ENCODE data around the gene PRKAG2. TPM values are rescaled to one million over a fixed set of nuclear protein-coding genes. Genes with fewer than 3 reads are reported as not detected.
"Not testable (repeated sequence)": the region's sequence is repeated elsewhere in the genome, so short reads cannot be mapped to it uniquely, and the experiment has no call there.

Gene PRKAG2
- polyA plus RNA-seq, 1 of the 3 experiments (the other 2 are of a cell fraction), result 51.6 TPM

DNA sequence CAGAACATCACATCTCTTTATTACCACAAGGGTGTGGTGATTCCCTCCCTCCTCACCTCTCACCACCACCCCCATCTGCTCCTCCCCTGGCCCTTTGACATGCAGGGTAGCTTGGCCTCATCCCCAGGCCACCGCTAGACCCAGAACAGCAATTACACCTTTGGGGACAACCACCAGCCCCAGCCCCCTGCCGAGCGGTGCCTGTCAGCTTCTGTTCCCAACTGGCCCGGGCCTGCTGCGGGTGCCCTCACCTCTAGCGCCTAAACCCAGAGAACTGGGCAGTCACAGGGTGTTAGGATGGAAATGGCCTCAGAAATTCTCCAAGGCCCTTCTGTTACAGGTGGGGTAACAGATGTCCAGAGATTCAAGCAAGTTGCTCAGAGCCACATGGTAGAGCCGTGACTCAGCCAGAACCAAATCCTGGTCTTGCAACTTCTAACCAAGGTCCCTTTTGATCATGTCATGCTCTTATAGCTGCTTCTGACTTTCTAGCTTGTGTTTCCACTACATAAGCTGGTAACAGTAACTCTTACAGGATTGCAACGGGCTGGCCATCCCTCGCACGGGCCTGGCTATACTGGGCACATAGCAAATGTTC is 78.0 kb downstream of the PRKAG2 start:
- ChIA-PET CTCF (interaction anchor here (0.9 to 33.3 kb wide), 2 partner anchors 15 to 35 kb away, joined by 3 to 325 read pairs; no protein-coding TSS in a partner anchor), POLR2A (no interaction called here)
- no peak for DNase-seq
- H3K4me2 ChIP-seq, result no peak overlapping the region
- TF ChIP-seq, protein P1, sequence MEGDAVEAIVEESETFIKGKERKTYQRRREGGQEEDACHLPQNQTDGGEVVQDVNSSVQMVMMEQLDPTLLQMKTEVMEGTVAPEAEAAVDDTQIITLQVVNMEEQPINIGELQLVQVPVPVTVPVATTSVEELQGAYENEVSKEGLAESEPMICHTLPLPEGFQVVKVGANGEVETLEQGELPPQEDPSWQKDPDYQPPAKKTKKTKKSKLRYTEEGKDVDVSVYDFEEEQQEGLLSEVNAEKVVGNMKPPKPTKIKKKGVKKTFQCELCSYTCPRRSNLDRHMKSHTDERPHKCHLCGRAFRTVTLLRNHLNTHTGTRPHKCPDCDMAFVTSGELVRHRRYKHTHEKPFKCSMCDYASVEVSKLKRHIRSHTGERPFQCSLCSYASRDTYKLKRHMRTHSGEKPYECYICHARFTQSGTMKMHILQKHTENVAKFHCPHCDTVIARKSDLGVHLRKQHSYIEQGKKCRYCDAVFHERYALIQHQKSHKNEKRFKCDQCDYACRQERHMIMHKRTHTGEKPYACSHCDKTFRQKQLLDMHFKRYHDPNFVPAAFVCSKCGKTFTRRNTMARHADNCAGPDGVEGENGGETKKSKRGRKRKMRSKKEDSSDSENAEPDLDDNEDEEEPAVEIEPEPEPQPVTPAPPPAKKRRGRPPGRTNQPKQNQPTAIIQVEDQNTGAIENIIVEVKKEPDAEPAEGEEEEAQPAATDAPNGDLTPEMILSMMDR (IDR thresholded peaks at IDR 0.05), result no peak
- no peak for TF ChIP-seq ELF1 (IDR thresholded peaks at IDR 0.05)
- no peak for TF ChIP-seq POLR2AphosphoS5 (IDR thresholded peaks at IDR 0.05; ENCODE audit: low read depth, low read length)
- no peak for TF ChIP-seq EP300 (IDR thresholded peaks at IDR 0.05; ENCODE audit: borderline replicate concordance in 1 of 2, low read depth in 1 of 2, low read length in 1 of 2)
- TF ChIP-seq NFIC (IDR thresholded peaks at IDR 0.05; ENCODE audit: borderline replicate concordance), result no peak
- no peaks in the 10 kb centered on the region for H4K20me1 ChIP-seq (ENCODE audit: insufficient read depth)
- 86% methylated on average over 10 of the region's 10 CpGs for WGBS (ENCODE audit: low lambda C conversion rate)
- no peak overlapping the region for H3K9ac ChIP-seq
- H3K27me3 ChIP-seq (ENCODE audit: insufficient read depth), result peaks cover 11% of the 10 kb centered on the region; the same call in 1 of the 2 replicates
- no peak overlapping the region for H3K27ac ChIP-seq (ENCODE audit: low read depth in 2 of 2, low read length in 1 of 2)
- H3K9me3 ChIP-seq, result no peaks in the 10 kb centered on the region
- H3K36me3 ChIP-seq (replicated peaks in 1 of 2; ENCODE audit: control insufficient read depth in 1 of 2, insufficient read depth in 2 of 2, low read length in 1 of 2), result no peaks in the 10 kb centered on the region
- H3K4me1 ChIP-seq (ENCODE audit: control insufficient read depth in 1 of 2, insufficient read depth in 2 of 2, low read depth in 1 of 2, low read length in 1 of 2), result peaks cover 0 to 12% of the 10 kb centered on the region in 2 experiments; a peak in 1 of 4 replicates
- no peaks in the 10 kb centered on the region for H3K9me2 ChIP-seq
- H3K4me3 ChIP-seq (ENCODE audit: low read depth in 2 of 2, low read length in 1 of 2), result no peak overlapping the region
- H3K79me2 ChIP-seq (ENCODE audit: insufficient read depth), result no peaks in the 10 kb centered on the region
- no peak overlapping the region for H2AFZ ChIP-seq (ENCODE audit: low read depth)
- no peaks in the 10 kb centered on the region for H3F3A ChIP-seq (replicated peaks; ENCODE audit: insufficient read depth)

DNA sequence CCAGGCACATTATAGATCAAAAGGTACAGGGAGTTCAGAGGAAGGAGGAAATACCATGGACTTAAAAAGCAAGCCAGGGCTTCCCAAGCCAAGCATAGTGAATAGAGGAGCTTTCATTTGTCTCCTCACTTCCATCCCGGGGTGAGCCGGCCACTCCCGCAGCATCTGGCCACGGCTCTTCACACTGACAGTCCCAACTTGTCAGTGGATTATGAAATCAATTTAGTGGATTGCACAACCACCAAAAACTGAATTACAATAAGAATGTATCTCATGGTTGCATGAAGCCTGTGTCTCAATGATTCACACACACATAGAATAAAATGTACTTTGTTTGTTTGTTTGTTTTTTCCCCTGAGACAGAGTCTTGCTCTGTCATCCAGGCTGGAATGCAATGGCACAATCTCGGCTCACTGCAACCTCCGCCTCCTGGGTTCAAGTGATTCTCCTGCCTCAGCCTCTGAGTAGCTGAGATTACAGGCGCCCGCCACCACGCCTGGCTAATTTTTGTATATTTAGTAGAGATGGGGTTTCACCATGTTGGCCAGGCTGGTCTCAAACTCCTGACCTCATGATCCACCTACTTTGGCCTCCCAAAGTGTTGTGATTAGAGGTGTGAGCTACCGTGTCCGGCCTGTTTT is 79.1 kb downstream of the PRKAG2 start:
- H2AFZ ChIP-seq (ENCODE audit: low read depth); POLR2A ChIA-PET: not testable (repeated sequence)
- CTCF ChIA-PET, result interaction anchor here (0.6 to 33.3 kb wide), 5 partner anchors 14 to 40 kb away, joined by 3 to 325 read pairs (median 3); no protein-coding TSS in a partner anchor

DNA sequence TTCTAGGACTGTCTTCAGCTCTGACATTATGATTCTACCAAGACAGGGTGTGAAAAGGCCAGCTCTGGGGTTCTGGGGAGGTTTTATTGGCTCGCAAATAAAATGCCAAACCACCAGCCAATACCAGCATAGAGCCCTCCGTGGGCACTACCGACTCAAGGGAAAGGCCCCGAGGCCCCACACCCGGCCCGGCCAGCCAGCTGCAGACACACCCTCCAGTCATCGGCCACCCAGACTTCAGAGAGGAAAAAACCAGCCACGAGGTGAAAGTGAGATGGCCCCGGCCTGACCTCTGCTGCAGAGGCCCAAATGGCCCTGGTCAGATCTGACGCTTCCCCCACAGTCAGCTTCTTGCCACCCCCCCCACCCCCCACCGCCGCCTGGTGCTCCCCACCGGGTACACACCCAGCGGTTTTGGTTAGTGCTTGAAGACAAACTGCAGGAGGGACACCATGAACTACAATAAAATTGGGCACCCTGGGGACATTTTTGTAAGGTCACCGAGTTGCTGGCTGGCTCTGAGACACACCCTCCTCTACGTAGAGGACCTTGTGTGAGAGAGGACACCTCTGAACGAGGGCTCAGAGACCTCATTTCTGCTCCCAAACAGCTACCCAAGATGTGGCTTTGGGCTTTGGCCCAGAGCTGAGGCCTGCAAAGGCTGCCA is 79.9 kb downstream of the PRKAG2 start:
- no peaks in the 10 kb centered on the region for H3F3A ChIP-seq (replicated peaks; ENCODE audit: insufficient read depth)
- ChIA-PET CTCF (interaction anchor here (0.6 to 33.3 kb wide), 4 partner anchors 13 to 39 kb away, joined by 3 to 325 read pairs (median 3); no protein-coding TSS in a partner anchor), POLR2A (no interaction called here)
- H3K9me2 ChIP-seq, result no peaks in the 10 kb centered on the region
- 81% methylated on average over 17 of the region's 17 CpGs for WGBS (ENCODE audit: low lambda C conversion rate)
- peaks cover 10% of the 10 kb centered on the region; the same call in 1 of the 2 replicates for H3K27me3 ChIP-seq (ENCODE audit: insufficient read depth)
- H3K4me2 ChIP-seq, result no peak overlapping the region
- no peak overlapping the region for H3K27ac ChIP-seq (ENCODE audit: low read depth in 2 of 2, low read length in 1 of 2)
- no peak for DNase-seq
- no peaks in the 10 kb centered on the region for H4K20me1 ChIP-seq (ENCODE audit: insufficient read depth)
- H3K79me2 ChIP-seq (ENCODE audit: insufficient read depth), result no peaks in the 10 kb centered on the region
- no peaks in the 10 kb centered on the region for H3K9me3 ChIP-seq
- H2AFZ ChIP-seq (ENCODE audit: low read depth), result no peak overlapping the region
- H3K9ac ChIP-seq, result no peak overlapping the region
- H3K4me1 ChIP-seq (ENCODE audit: control insufficient read depth in 1 of 2, insufficient read depth in 2 of 2, low read depth in 1 of 2, low read length in 1 of 2), result peaks cover 0 to 12% of the 10 kb centered on the region in 2 experiments; a peak in 1 of 4 replicates
- H3K36me3 ChIP-seq (replicated peaks in 1 of 2; ENCODE audit: control insufficient read depth in 1 of 2, insufficient read depth in 2 of 2, low read length in 1 of 2), result no peaks in the 10 kb centered on the region
- no peak overlapping the region for H3K4me3 ChIP-seq (ENCODE audit: low read depth in 2 of 2, low read length in 1 of 2)
- no peak for TF ChIP-seq TAF1 (IDR thresholded peaks at IDR 0.05; ENCODE audit: borderline replicate concordance, low read depth, low read length)
- no peak for TF ChIP-seq TEAD4 (IDR thresholded peaks at IDR 0.05; ENCODE audit: borderline replicate concordance, insufficient read depth)
- no peak for TF ChIP-seq YY1 (IDR thresholded peaks at IDR 0.05; ENCODE audit: low read depth)
- TF ChIP-seq GABPA (IDR thresholded peaks at IDR 0.05; ENCODE audit: low read depth), result no peak
- TF ChIP-seq NFIC (IDR thresholded peaks at IDR 0.05; ENCODE audit: borderline replicate concordance), result no peak
- TF ChIP-seq SIN3A (IDR thresholded peaks at IDR 0.05; ENCODE audit: borderline replicate concordance, low read depth, low read length), result no peak
- no peak for TF ChIP-seq MXI1 (IDR thresholded peaks at IDR 0.05; ENCODE audit: low read depth, low read length)
- TF ChIP-seq, protein P1 (IDR thresholded peaks at IDR 0.05), result no peak
- TF ChIP-seq, protein P2, sequence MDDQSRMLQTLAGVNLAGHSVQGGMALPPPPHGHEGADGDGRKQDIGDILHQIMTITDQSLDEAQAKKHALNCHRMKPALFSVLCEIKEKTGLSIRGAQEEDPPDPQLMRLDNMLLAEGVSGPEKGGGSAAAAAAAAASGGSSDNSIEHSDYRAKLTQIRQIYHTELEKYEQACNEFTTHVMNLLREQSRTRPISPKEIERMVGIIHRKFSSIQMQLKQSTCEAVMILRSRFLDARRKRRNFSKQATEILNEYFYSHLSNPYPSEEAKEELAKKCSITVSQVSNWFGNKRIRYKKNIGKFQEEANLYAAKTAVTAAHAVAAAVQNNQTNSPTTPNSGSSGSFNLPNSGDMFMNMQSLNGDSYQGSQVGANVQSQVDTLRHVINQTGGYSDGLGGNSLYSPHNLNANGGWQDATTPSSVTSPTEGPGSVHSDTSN (IDR thresholded peaks at IDR 0.05), result no peak
- TF ChIP-seq RFX5 (IDR thresholded peaks at IDR 0.05; ENCODE audit: low read length), result no peak
- TF ChIP-seq FOXJ3 (CRISPR knock-in tag; IDR thresholded peaks at IDR 0.05), result no peak

More for the DNA sequence above, 79.1 kb downstream of the PRKAG2 start:
- not testable (repeated sequence) for H3K36me3 ChIP-seq (replicated peaks in 1 of 2; ENCODE audit: control insufficient read depth in 1 of 2, insufficient read depth in 2 of 2, low read length in 1 of 2); H3K9ac ChIP-seq; H3K79me2 ChIP-seq (ENCODE audit: insufficient read depth); H3F3A ChIP-seq (replicated peaks; ENCODE audit: insufficient read depth); H3K4me2 ChIP-seq; H4K20me1 ChIP-seq (ENCODE audit: insufficient read depth); H3K27ac ChIP-seq (ENCODE audit: low read depth in 2 of 2, low read length in 1 of 2); DNase-seq; H3K9me2 ChIP-seq; H3K4me3 ChIP-seq (ENCODE audit: low read depth in 2 of 2, low read length in 1 of 2); H3K9me3 ChIP-seq
- Histone ChIP-seq H3K4me1 (ENCODE audit: control insufficient read depth in 1 of 2, insufficient read depth in 2 of 2, low read depth in 1 of 2, low read length in 1 of 2) (peaks cover 0 to 12% of the 10 kb centered on the region in 2 experiments; a peak in 1 of 4 replicates), H3K27me3 (ENCODE audit: insufficient read depth) (peaks cover 11% of the 10 kb centered on the region; the same call in 1 of the 2 replicates)
- WGBS (ENCODE audit: low lambda C conversion rate), result 85% methylated on average over 11 of the region's 11 CpGs
